ENCODE measurements around the gene RND2. TPM values are rescaled to one million over a fixed set of nuclear protein-coding genes. Genes with fewer than 3 reads are reported as not detected.
"Not testable (repeated sequence)": the region's sequence is repeated elsewhere in the genome, so short reads cannot be mapped to it uniquely, and the experiment has no call there.

RND2 gene
- total RNA-seq, 1 experiment from 2014 or later = 0.26 TPM

- peak overlapping the region; percentile 61 for H3K4me2 ChIP-seq
These were observed 35.0 kb upstream of the RND2 start for GRCh38 chr17:42989726-42990652.

GRCh38 chr17:42991471-42991870 lies 33.6 kb upstream of the RND2 start:
- Histone ChIP-seq H3K9me3 (ENCODE audit: insufficient read depth, low read depth) (no peaks in the 10 kb centered on the region), H3K4me3 (no peak overlapping the region), H2AFZ (no peak overlapping the region), H3K27me3 (ENCODE audit: insufficient read depth, low read depth) (no peaks in the 10 kb centered on the region), H3K27ac (peak overlapping the region; percentile 79), H3K36me3 (ENCODE audit: low read depth) (peaks cover 43% of the 10 kb centered on the region), H3F3A (ENCODE audit: insufficient read depth, low read depth) (peaks cover 52% of the 10 kb centered on the region), H4K20me1 (ENCODE audit: insufficient read depth) (0 out of 2 replicates have a peak, but pooled peaks cover 8% of the 10 kb centered on the region), H3K79me2 (ENCODE audit: low read depth) (no peaks in the 10 kb centered on the region), H3K9me2 (ENCODE audit: insufficient read depth) (no peaks in the 10 kb centered on the region), H3K4me2 (peak overlapping the region; percentile 61; the same call in 1 of the 2 replicates), H3K4me1 (replicated peaks; ENCODE audit: insufficient read depth) (peaks cover 39% of the 10 kb centered on the region)
- ChIA-PET CTCF (no interaction called here), POLR2A (ENCODE audit: unreplicated experiment) (interaction anchor here (0.7 kb wide), 1 partner anchor 241 kb away, joined by 3 read pairs; no protein-coding TSS in a partner anchor)
- no peak for DNase-seq
- BruUV-seq (replicated peaks) = no TSS peak
- intact Hi-C loops (cut with micrococcal nuclease; ENCODE audit: unreplicated experiment) = no loop called here
- TF ChIP-seq EZH2 (IDR thresholded peaks at IDR 0.05; ENCODE audit: low read depth) = no peak
- TF ChIP-seq CTCF (conservative IDR thresholded peaks at IDR 0.05) = no peak

More at GRCh38 chr17:42989726-42990652, 35.0 kb upstream of the RND2 start:
- H3K27ac ChIP-seq = peak overlapping the region; percentile 79
- H3K9me3 ChIP-seq (ENCODE audit: insufficient read depth, low read depth) = no peaks in the 10 kb centered on the region
- no peaks in the 10 kb centered on the region for H3K27me3 ChIP-seq (ENCODE audit: insufficient read depth, low read depth)
- peaks cover 39% of the 10 kb centered on the region for H3K4me1 ChIP-seq (replicated peaks; ENCODE audit: insufficient read depth)
- no peaks in the 10 kb centered on the region for H3K9me2 ChIP-seq (ENCODE audit: insufficient read depth)
- H4K20me1 ChIP-seq (ENCODE audit: insufficient read depth) = 0 out of 2 replicates have a peak, but pooled peaks cover 8% of the 10 kb centered on the region
- no peak overlapping the region for H3K4me3 ChIP-seq
- DNase-seq = peak in 1 of 2 experiments; percentile 87
- H3K79me2 ChIP-seq (ENCODE audit: low read depth) = peaks cover 10% of the 10 kb centered on the region
- ChIA-PET POLR2A (ENCODE audit: unreplicated experiment) (no interaction called here), CTCF (interaction anchor here (0.6 kb wide), 1 partner anchor 31 kb away, joined by 4 read pairs; no protein-coding TSS in a partner anchor)
- intact Hi-C loops (cut with micrococcal nuclease; ENCODE audit: unreplicated experiment) = loop anchor here (1.0 kb wide), 1 partner anchor 10 kb away; the partner anchor contains the start of genes PTGES3L and RUNDC1
- H2AFZ ChIP-seq = no peak overlapping the region
- BruUV-seq (replicated peaks) = no TSS peak
- H3K36me3 ChIP-seq (ENCODE audit: low read depth) = peaks cover 45% of the 10 kb centered on the region
- TF ChIP-seq EZH2 (IDR thresholded peaks at IDR 0.05; ENCODE audit: low read depth) (no peak), CTCF (conservative IDR thresholded peaks at IDR 0.05) (no peak)
- H3F3A ChIP-seq (ENCODE audit: insufficient read depth, low read depth) = peaks cover 56% of the 10 kb centered on the region

GRCh38 chr17:42992872-42993271 lies 32.2 kb upstream of the RND2 start:
- H3K36me3 ChIP-seq (ENCODE audit: low read depth) = peaks cover 32% of the 10 kb centered on the region
- CTCF ChIA-PET = no interaction called here
- H3K27me3 ChIP-seq (ENCODE audit: insufficient read depth, low read depth) = no peaks in the 10 kb centered on the region
- H4K20me1 ChIP-seq (ENCODE audit: insufficient read depth) = 0 out of 2 replicates have a peak, but pooled peaks cover 8% of the 10 kb centered on the region
- no peak overlapping the region for H2AFZ ChIP-seq
- DNase-seq = no peak
- no peak overlapping the region for H3K4me3 ChIP-seq
- no peaks in the 10 kb centered on the region for H3K9me2 ChIP-seq (ENCODE audit: insufficient read depth)
- peaks cover 54% of the 10 kb centered on the region for H3F3A ChIP-seq (ENCODE audit: insufficient read depth, low read depth)
- no peaks in the 10 kb centered on the region for H3K9me3 ChIP-seq (ENCODE audit: insufficient read depth, low read depth)
- intact Hi-C loops (cut with micrococcal nuclease; ENCODE audit: unreplicated experiment) = no loop called here
- H3K4me2 ChIP-seq = no peak overlapping the region
- peaks cover 47% of the 10 kb centered on the region for H3K4me1 ChIP-seq (replicated peaks; ENCODE audit: insufficient read depth)
- POLR2A ChIA-PET (ENCODE audit: unreplicated experiment) = no interaction called here
- H3K27ac ChIP-seq = no peak overlapping the region
- BruUV-seq (replicated peaks) = no TSS peak
- no peak for TF ChIP-seq EZH2 (IDR thresholded peaks at IDR 0.05; ENCODE audit: low read depth)
- no peak for TF ChIP-seq CTCF (conservative IDR thresholded peaks at IDR 0.05)
- H3K79me2 ChIP-seq (ENCODE audit: low read depth) = no peaks in the 10 kb centered on the region

GRCh38 chr17:42993913-42994312 lies 31.1 kb upstream of the RND2 start:
- BruUV-seq (replicated peaks); H3K27ac ChIP-seq; intact Hi-C loops (cut with micrococcal nuclease; ENCODE audit: unreplicated experiment); POLR2A ChIA-PET (ENCODE audit: unreplicated experiment); H3K27me3 ChIP-seq (ENCODE audit: insufficient read depth, low read depth); H2AFZ ChIP-seq; H4K20me1 ChIP-seq (ENCODE audit: insufficient read depth); CTCF ChIA-PET; DNase-seq; H3K79me2 ChIP-seq (ENCODE audit: low read depth); H3K4me3 ChIP-seq; H3K9me2 ChIP-seq (ENCODE audit: insufficient read depth); H3K9me3 ChIP-seq (ENCODE audit: insufficient read depth, low read depth); H3K4me2 ChIP-seq: not testable (repeated sequence)
- Histone ChIP-seq H3K4me1 (replicated peaks; ENCODE audit: insufficient read depth) (peaks cover 37% of the 10 kb centered on the region), H3F3A (ENCODE audit: insufficient read depth, low read depth) (peaks cover 51% of the 10 kb centered on the region), H3K36me3 (ENCODE audit: low read depth) (peaks cover 27% of the 10 kb centered on the region)

Measured in PC-9 (cell line).